ENCODE data around the gene SERPINE3.

- TF ChIP-seq CTCF (IDR thresholded peaks at IDR 0.05) (no peak), POLR2AphosphoS5 (IDR thresholded peaks at IDR 0.05) (no peak), POLR2A (IDR thresholded peaks at IDR 0.05; ENCODE audit: low read depth) (no peak), EP300 (IDR thresholded peaks at IDR 0.05) (no peak)
These were observed 11.5 kb upstream of the SERPINE3 start for GRCh38 chr13:51327961-51328360.

Measured in esophagus muscularis mucosa (tissue), 4 donors.